ENCODE measurements around the gene TMED9. TPM values are rescaled to one million over a fixed set of nuclear protein-coding genes. Genes with fewer than 3 reads are reported as not detected.
A peak's percentile ranks its signal among the peaks of the same experiment; 100 is the strongest.

Gene TMED9
- total and polyA plus RNA-seq, 10 of the 15 experiments (the other 5 are each of a cell fraction or from before 2014, with no cell fraction given): 35.7 to 144 (median 105) TPM

DNA sequence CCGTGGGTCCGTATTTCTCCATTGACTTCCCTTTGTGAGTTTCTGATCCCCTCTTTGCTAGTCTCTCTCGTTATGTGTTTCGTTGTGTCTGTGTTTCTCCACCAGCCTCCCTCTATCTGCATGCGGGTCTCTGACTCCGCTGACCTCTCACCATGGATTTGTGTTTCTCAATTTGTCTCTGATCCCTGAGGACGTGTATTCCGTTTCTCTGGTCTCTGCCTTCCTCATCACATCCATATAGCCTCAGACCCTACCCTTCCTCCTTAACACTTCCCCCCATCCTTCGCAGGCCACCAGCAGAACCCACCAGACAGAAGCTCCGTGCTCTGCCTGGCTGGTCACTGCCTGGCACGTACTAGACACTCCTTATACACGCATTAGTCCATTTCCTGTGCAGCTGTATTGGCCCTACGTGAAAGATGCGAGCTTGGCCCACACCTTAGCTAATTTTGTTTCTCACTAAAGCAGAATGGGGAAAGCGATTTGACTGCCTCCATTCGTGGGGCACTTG lies 8.6 kb downstream of the TMED9 start (continued):
- TF ChIP-seq, protein P1, sequence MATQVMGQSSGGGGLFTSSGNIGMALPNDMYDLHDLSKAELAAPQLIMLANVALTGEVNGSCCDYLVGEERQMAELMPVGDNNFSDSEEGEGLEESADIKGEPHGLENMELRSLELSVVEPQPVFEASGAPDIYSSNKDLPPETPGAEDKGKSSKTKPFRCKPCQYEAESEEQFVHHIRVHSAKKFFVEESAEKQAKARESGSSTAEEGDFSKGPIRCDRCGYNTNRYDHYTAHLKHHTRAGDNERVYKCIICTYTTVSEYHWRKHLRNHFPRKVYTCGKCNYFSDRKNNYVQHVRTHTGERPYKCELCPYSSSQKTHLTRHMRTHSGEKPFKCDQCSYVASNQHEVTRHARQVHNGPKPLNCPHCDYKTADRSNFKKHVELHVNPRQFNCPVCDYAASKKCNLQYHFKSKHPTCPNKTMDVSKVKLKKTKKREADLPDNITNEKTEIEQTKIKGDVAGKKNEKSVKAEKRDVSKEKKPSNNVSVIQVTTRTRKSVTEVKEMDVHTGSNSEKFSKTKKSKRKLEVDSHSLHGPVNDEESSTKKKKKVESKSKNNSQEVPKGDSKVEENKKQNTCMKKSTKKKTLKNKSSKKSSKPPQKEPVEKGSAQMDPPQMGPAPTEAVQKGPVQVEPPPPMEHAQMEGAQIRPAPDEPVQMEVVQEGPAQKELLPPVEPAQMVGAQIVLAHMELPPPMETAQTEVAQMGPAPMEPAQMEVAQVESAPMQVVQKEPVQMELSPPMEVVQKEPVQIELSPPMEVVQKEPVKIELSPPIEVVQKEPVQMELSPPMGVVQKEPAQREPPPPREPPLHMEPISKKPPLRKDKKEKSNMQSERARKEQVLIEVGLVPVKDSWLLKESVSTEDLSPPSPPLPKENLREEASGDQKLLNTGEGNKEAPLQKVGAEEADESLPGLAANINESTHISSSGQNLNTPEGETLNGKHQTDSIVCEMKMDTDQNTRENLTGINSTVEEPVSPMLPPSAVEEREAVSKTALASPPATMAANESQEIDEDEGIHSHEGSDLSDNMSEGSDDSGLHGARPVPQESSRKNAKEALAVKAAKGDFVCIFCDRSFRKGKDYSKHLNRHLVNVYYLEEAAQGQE (IDR thresholded peaks at IDR 0.05; ENCODE audit: low read depth, low read length): no peak
- peak; percentile 63; the same call in 1 of the 2 replicates for TF ChIP-seq NBN (IDR thresholded peaks at IDR 0.05)

DNA sequence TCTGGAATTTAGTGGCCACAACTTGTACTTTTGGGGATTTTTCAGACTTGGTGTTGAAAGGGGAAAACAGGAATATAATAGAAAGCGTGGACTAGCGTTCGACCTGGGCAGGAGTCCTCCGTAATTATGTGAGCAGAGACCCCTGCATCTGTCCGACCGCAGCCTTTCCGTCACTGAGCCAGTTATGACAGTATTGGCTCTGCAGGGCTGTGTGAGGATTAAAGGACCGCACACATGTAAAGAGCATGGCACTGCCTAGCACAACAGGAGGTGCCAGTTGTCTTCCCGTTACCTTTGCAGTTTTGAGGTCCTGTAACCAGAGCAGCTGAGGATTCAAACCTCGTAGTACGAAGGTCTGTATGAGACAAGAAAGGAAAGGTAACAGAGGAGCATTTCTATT lies 9.1 kb downstream of the TMED9 start:
- BruUV-seq (replicated peaks): TSS peak; percentile 47
- ATAC-seq (no peak), FAIRE-seq (no peak), DNase-seq (ENCODE audit: low read depth, low spot score) (no peak)
- Histone ChIP-seq H3K4me2 (ENCODE audit: control insufficient read depth, insufficient read depth) (peak overlapping the region; percentile 79), H3K4me3 (peak overlapping the region; percentile 85), H3K79me2 (ENCODE audit: control insufficient read depth, insufficient read depth, low read length) (peaks cover 13% of the 10 kb centered on the region), H4K20me1 (ENCODE audit: control insufficient read depth, insufficient read depth) (no peaks in the 10 kb centered on the region), H3K27ac (ENCODE audit: control insufficient read depth, insufficient read depth) (no peak overlapping the region), H3K27me3 (replicated peaks in 1 of 2; ENCODE audit: control insufficient read depth in 2 of 2, insufficient read depth in 2 of 2, low read length in 1 of 2) (no peaks in the 10 kb centered on the region), H3K9me3 (replicated peaks; ENCODE audit: control insufficient read depth, insufficient read depth, low read length) (no peaks in the 10 kb centered on the region), H3K9ac (ENCODE audit: control insufficient read depth, insufficient read depth, low read length) (peak overlapping the region; percentile 82; the same call in 1 of the 2 replicates), H2AFZ (ENCODE audit: control insufficient read depth, low read depth, low read length) (no peak overlapping the region), H3K36me3 (ENCODE audit: control insufficient read depth in 2 of 2, insufficient read depth in 2 of 2, low read length in 1 of 2) (peaks cover 3% of the 10 kb centered on the region in 2 experiments; a peak in 3 of 4 replicates), H3K4me1 (ENCODE audit: control insufficient read depth, insufficient read depth, low read length) (peaks cover 3% of the 10 kb centered on the region; the same call in 1 of the 2 replicates)
- SMC1A ChIA-PET (ENCODE audit: uncharacterized antibody, unreplicated experiment): no interaction called here
- RAD21 ChIA-PET (ENCODE audit: unreplicated experiment): no interaction called here
- POLR2A ChIA-PET: interaction anchor here (0.5 to 0.9 kb wide), 2 partner anchors 9 to 11 kb away, joined by 3 to 4 read pairs; partner anchors contain the start of gene TMED9
- CTCF ChIA-PET: interaction anchor here (0.7 kb wide), 1 partner anchor 9 kb away, joined by 4 read pairs; the partner anchor contains the start of gene TMED9
- intact Hi-C loops (cut with micrococcal nuclease; ENCODE audit: unreplicated experiment): loop anchor here (5.0 kb wide), 1 partner anchor 94 kb away; the partner anchor contains the start of gene DOK3
- in situ Hi-C loops (cut with MboI): loop anchor here (10.0 to 25.0 kb wide), 3 partner anchors 464 to 1564 kb away; no protein-coding TSS in a partner anchor
- 97% methylated on average over 11 of the region's 11 CpGs for WGBS (ENCODE audit: insufficient coverage, insufficient replicate concordance, low lambda C conversion rate, missing lambda C conversion rate)
- TF ChIP-seq SIX5 (IDR thresholded peaks at IDR 0.05; ENCODE audit: low read depth, low read length, severe bottlenecking) (no peak), POLR2AphosphoS5 (IDR thresholded peaks at IDR 0.05; ENCODE audit: low read length) (no peak), SREBF2 (IDR thresholded peaks at IDR 0.05; ENCODE audit: low read length) (no peak), NR2C2 (IDR thresholded peaks at IDR 0.05; ENCODE audit: borderline replicate concordance, control insufficient read depth, insufficient read length, low read depth) (no peak), ZNF384 (IDR thresholded peaks at IDR 0.05; ENCODE audit: borderline replicate concordance, low read depth, low read length) (no peak), BRCA1 (IDR thresholded peaks at IDR 0.05; ENCODE audit: low read depth, low read length) (no peak), EED (IDR thresholded peaks at IDR 0.05; ENCODE audit: low read depth) (no peak), ZNF24 (IDR thresholded peaks at IDR 0.05) (no peak), YY1 (IDR thresholded peaks at IDR 0.05; ENCODE audit: low read depth, low read length) (no peak)
- TF ChIP-seq, protein P2, sequence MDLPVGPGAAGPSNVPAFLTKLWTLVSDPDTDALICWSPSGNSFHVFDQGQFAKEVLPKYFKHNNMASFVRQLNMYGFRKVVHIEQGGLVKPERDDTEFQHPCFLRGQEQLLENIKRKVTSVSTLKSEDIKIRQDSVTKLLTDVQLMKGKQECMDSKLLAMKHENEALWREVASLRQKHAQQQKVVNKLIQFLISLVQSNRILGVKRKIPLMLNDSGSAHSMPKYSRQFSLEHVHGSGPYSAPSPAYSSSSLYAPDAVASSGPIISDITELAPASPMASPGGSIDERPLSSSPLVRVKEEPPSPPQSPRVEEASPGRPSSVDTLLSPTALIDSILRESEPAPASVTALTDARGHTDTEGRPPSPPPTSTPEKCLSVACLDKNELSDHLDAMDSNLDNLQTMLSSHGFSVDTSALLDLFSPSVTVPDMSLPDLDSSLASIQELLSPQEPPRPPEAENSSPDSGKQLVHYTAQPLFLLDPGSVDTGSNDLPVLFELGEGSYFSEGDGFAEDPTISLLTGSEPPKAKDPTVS (IDR thresholded peaks at IDR 0.05; ENCODE audit: low read depth, low read length): no peak
- TF ChIP-seq, protein P3, sequence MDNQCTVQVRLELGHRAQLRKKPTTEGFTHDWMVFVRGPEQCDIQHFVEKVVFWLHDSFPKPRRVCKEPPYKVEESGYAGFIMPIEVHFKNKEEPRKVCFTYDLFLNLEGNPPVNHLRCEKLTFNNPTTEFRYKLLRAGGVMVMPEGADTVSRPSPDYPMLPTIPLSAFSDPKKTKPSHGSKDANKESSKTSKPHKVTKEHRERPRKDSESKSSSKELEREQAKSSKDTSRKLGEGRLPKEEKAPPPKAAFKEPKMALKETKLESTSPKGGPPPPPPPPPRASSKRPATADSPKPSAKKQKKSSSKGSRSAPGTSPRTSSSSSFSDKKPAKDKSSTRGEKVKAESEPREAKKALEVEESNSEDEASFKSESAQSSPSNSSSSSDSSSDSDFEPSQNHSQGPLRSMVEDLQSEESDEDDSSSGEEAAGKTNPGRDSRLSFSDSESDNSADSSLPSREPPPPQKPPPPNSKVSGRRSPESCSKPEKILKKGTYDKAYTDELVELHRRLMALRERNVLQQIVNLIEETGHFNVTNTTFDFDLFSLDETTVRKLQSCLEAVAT (IDR thresholded peaks at IDR 0.05): no peak
- TF ChIP-seq, protein P4, sequence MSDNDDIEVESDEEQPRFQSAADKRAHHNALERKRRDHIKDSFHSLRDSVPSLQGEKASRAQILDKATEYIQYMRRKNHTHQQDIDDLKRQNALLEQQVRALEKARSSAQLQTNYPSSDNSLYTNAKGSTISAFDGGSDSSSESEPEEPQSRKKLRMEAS (IDR thresholded peaks at IDR 0.05; ENCODE audit: low read depth, low read length): no peak
- TF ChIP-seq, protein P5, sequence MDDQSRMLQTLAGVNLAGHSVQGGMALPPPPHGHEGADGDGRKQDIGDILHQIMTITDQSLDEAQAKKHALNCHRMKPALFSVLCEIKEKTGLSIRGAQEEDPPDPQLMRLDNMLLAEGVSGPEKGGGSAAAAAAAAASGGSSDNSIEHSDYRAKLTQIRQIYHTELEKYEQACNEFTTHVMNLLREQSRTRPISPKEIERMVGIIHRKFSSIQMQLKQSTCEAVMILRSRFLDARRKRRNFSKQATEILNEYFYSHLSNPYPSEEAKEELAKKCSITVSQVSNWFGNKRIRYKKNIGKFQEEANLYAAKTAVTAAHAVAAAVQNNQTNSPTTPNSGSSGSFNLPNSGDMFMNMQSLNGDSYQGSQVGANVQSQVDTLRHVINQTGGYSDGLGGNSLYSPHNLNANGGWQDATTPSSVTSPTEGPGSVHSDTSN (IDR thresholded peaks at IDR 0.05; ENCODE audit: insufficient replicate concordance, low read depth, low read length): no peak
